HepG2 (cell line): ENCODE measurements around the gene CUEDC2. TPM values are rescaled to one million over a fixed set of nuclear protein-coding genes. Genes with fewer than 3 reads are reported as not detected.

Experiments
- AGO2 ChIP-seq: fragments of 200-400 bp; formaldehyde crosslinking; optimal IDR thresholded peaks from 2 replicates; pipeline ENCODE3; 2017; ENCODE audit warnings: mild to moderate bottlenecking, low read depth, low read length, moderate library complexity
- AKAP8 ChIP-seq: sonication (generic); formaldehyde crosslinking; IDR thresholded peaks from 2 replicates; pipeline ENCODE4 v1.5.1; 2020; ENCODE audit warnings: mild to moderate bottlenecking, missing genetic modification reagents
- ARHGAP35 ChIP-seq: sonication (generic); formaldehyde crosslinking; IDR thresholded peaks from 2 replicates; pipeline ENCODE4 v1.9.0; 2022; ENCODE audit warnings: mild to moderate bottlenecking, inconsistent platforms, moderate library complexity, missing genetic modification reagents, borderline replicate concordance
- ATF7-NPFF ChIP-seq: sonication (generic); formaldehyde crosslinking; IDR thresholded peaks from 2 replicates; pipeline ENCODE4 v1.8.1; 2023; ENCODE audit warnings: mild to moderate bottlenecking, low read depth, missing genetic modification reagents, moderate library complexity
- BATF2 ChIP-seq: sonication (generic); formaldehyde crosslinking; IDR thresholded peaks from 2 replicates; pipeline ENCODE4 v1.8.0; 2022; ENCODE audit warnings: mild to moderate bottlenecking, missing genetic modification reagents, moderate library complexity
- BORCS8-MEF2B ChIP-seq: sonication (generic); formaldehyde crosslinking; IDR thresholded peaks from 2 replicates; pipeline ENCODE4 v1.8.0; 2022; ENCODE audit warnings: mild to moderate bottlenecking, missing genetic modification reagents
- CBX1 ChIP-seq: IDR thresholded peaks from one replicate; pipeline ENCODE4 v1.6.1; 2016; ENCODE audit warnings: antibody characterized with exemption, low read depth
- DDIT3 ChIP-seq: sonication (generic); formaldehyde crosslinking; IDR thresholded peaks from 2 replicates; pipeline ENCODE4 v1.4.0; 2020; ENCODE audit warnings: mild to moderate bottlenecking, missing genetic modification reagents
- HNF4G ChIP-seq, 2 experiments: sonication (generic) in 1 of 2; formaldehyde crosslinking in 1 of 2; IDR thresholded peaks; 2 replicates each; pipeline versions ENCODE4 v1.4.0 to v1.6.1; 2011 to 2020; ENCODE audit warnings: borderline replicate concordance in 2 of 2, low read depth in 2 of 2, mild to moderate bottlenecking in 2 of 2, low read length in 1 of 2, missing genetic modification reagents in 1 of 2, moderate library complexity in 1 of 2
- JARID2 ChIP-seq: sonication (generic); formaldehyde crosslinking; IDR thresholded peaks from 2 replicates; pipeline ENCODE4 v1.8.1; 2023; ENCODE audit warnings: missing genetic modification reagents, inconsistent platforms; ENCODE audit not compliant: insufficient replicate concordance
- MED1 ChIP-seq: sonication (generic); formaldehyde crosslinking; IDR thresholded peaks from 2 replicates; pipeline ENCODE4 v1.4.0; 2020; ENCODE audit warnings: missing genetic modification reagents
- PTBP1 ChIP-seq: fragments of 200-400 bp; formaldehyde crosslinking; IDR thresholded peaks from 2 replicates; pipeline ENCODE4 v1.6.1; 2018; ENCODE audit warnings: low read length, low read depth; ENCODE audit not compliant: poor library complexity, severe bottlenecking
- YEATS4 ChIP-seq: sonication (generic); formaldehyde crosslinking; IDR thresholded peaks from 2 replicates; pipeline ENCODE4 v1.4.0; 2020; ENCODE audit warnings: missing genetic modification reagents, borderline replicate concordance
- ZFP36 ChIP-seq: fragments of 150-350 bp; IDR thresholded peaks from 2 replicates; pipeline ENCODE4 v1.6.1; 2018; ENCODE audit warnings: borderline replicate concordance, low read length, low read depth; ENCODE audit not compliant: partially characterized antibody
- ZNF234 ChIP-seq: sonication (generic); formaldehyde crosslinking; conservative IDR thresholded peaks from 2 replicates; pipeline ENCODE4 v1.5.1; 2020; ENCODE audit warnings: mild to moderate bottlenecking, missing genetic modification reagents
- polyA plus RNA-seq, 8 experiments: library from polyadenylated mRNA; depleted of rRNA in 3 of 8; stranded (reverse) in 7 of 8; unstranded in 1 of 8; fragments of >200 nt; fragmentation: Illumina TruSeq in 4 of 8; extraction: Trizol in 4 of 8; gene quantifications; 2 replicates each; pipeline versions ENCODE4 v1.2.1 to v1.2.3, GENCODE V29; 2011 to 2016; ENCODE audit warnings: low read depth in 4 of 8, missing spikeins in 1 of 8, mixed read lengths in 1 of 8; ENCODE audit not compliant: insufficient read depth in 1 of 8
- total RNA-seq, 5 experiments: library from RNA; depleted of rRNA; stranded (reverse); fragments of >200 nt; fragmentation: Illumina TruSeq; extraction: Trizol; gene quantifications; 2 replicates each; pipeline ENCODE4 v1.2.3, GENCODE V29; 2016; ENCODE audit warnings: low read depth in 1 of 5
- TF ChIP-seq, protein P1 (sequence below), 2 experiments: fragments of 450-650 bp in 1 of 2; sonication (generic) in 1 of 2; formaldehyde crosslinking in 1 of 2; IDR thresholded peaks; 2 replicates each; pipeline versions ENCODE4 v1.6.1 to v1.8.0; 2016 to 2022; ENCODE audit warnings: antibody characterized with exemption in 1 of 2, mild to moderate bottlenecking in 1 of 2, missing genetic modification reagents in 1 of 2

CUEDC2 gene
- total and polyA plus RNA-seq, 2 of the 13 experiments (the other 11 are each of a cell fraction or from before 2014, with no cell fraction given) = 13.1 to 18.4 TPM

DNA sequence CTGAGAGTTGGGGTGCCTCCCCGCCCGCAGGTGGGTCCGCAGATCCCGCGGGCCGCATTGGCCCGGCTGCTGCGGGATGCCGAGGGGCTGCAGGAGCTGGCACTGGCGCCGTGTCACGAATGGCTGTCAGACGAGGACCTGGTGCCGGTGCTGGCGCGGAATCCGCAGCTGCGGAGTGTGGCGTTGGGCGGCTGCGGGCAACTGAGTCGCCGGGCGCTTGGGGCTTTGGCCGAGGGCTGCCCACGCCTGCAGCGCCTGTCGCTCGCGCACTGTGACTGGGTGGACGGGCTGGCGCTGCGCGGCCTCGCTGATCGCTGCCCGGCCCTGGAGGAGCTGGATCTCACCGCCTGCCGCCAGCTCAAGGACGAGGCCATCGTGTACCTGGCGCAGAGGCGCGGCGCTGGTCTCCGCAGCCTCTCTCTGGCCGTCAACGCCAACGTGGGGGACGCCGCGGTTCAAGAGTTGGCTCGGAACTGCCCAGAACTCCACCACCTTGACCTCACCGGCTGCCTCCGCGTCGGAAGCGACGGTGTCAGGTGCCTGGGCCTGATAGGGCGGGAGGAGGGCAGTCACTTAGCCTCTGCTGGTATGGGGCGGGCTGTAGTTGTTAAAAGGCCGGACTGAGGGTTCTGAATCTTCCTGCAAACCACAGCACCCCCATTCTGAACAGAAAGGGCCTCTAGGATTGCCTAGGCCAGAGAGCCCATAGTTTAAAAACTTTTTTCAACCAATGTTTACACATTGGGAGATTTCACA is 10.4 kb downstream of the CUEDC2 start (continued):
- TF ChIP-seq MED1 (CRISPR knock-in tag) (peak; percentile 2; the same call in 1 of the 2 replicates), HNF4G (IDR thresholded peaks at IDR 0.05; ENCODE audit: borderline replicate concordance, low read depth, low read length) (no peak), HNF4G (CRISPR knock-in tag; IDR thresholded peaks at IDR 0.05; ENCODE audit: borderline replicate concordance, low read depth) (no peak), YEATS4 (CRISPR knock-in tag) (peak; percentile 74; the same call in 1 of the 2 replicates), DDIT3 (CRISPR knock-in tag) (no peak), PTBP1 (no peak), AKAP8 (peak; percentile 83), ZFP36 (no peak), ARHGAP35 (CRISPR knock-in tag) (peak; percentile 58; the same call in 1 of the 2 replicates), ATF7-NPFF (CRISPR knock-in tag) (0 out of 2 replicates have a peak, but pooled peaks have one; percentile 41), CBX1 (peak; percentile 3), AGO2 (peak; percentile 51), JARID2 (CRISPR knock-in tag) (no peak), ZNF234 (0 out of 2 replicates have a peak, but pooled peaks have one; percentile 49), BORCS8-MEF2B (CRISPR knock-in tag) (peak; percentile 7; the same call in 1 of the 2 replicates), BATF2 (CRISPR knock-in tag) (no peak)
- TF ChIP-seq, protein P1, sequence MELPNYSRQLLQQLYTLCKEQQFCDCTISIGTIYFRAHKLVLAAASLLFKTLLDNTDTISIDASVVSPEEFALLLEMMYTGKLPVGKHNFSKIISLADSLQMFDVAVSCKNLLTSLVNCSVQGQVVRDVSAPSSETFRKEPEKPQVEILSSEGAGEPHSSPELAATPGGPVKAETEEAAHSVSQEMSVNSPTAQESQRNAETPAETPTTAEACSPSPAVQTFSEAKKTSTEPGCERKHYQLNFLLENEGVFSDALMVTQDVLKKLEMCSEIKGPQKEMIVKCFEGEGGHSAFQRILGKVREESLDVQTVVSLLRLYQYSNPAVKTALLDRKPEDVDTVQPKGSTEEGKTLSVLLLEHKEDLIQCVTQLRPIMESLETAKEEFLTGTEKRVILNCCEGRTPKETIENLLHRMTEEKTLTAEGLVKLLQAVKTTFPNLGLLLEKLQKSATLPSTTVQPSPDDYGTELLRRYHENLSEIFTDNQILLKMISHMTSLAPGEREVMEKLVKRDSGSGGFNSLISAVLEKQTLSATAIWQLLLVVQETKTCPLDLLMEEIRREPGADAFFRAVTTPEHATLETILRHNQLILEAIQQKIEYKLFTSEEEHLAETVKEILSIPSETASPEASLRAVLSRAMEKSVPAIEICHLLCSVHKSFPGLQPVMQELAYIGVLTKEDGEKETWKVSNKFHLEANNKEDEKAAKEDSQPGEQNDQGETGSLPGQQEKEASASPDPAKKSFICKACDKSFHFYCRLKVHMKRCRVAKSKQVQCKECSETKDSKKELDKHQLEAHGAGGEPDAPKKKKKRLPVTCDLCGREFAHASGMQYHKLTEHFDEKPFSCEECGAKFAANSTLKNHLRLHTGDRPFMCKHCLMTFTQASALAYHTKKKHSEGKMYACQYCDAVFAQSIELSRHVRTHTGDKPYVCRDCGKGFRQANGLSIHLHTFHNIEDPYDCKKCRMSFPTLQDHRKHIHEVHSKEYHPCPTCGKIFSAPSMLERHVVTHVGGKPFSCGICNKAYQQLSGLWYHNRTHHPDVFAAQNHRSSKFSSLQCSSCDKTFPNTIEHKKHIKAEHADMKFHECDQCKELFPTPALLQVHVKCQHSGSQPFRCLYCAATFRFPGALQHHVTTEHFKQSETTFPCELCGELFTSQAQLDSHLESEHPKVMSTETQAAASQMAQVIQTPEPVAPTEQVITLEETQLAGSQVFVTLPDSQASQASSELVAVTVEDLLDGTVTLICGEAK (IDR thresholded peaks at IDR 0.05) = no peak
- TF ChIP-seq, protein P1 (CRISPR knock-in tag; IDR thresholded peaks at IDR 0.05) = peak; percentile 3; the same call in 1 of the 2 replicates
